Smooth muscle cell (in vitro differentiated cells): Measurements from ENCODE around the gene NBPF26. TPM values are rescaled to one million over a fixed set of nuclear protein-coding genes. Genes with fewer than 3 reads are reported as not detected.
"Not testable (repeated sequence)": the region's sequence is repeated elsewhere in the genome, so short reads cannot be mapped to it uniquely, and the experiment has no call there.

Experiments
- DNase-seq: peaks from one replicate; lab custom pipeline; 2025; ENCODE audit not compliant: unreplicated experiment; lab: John Stamatoyannopoulos, UW
- H2AFZ ChIP-seq: fragments of 200-600 bp; sonication (generic); 2 replicates; pipeline ENCODE4 v1.6.0; 2016; ENCODE audit warnings: antibody characterized with exemption, low read depth, mild to moderate bottlenecking
- H3F3A ChIP-seq: fragments of 200-600 bp; sonication (generic); 2 replicates; pipeline ENCODE4 v1.6.0; 2017; ENCODE audit warnings: antibody characterized with exemption, low read depth
- H3K27ac ChIP-seq: fragments of 200-600 bp; sonication (generic); 2 replicates; pipeline ENCODE4 v1.5.1; 2016; ENCODE audit warnings: low read depth, mild to moderate bottlenecking
- H3K27me3 ChIP-seq: fragments of 200-600 bp; sonication (generic); 2 replicates; pipeline ENCODE4 v1.6.1; 2016; ENCODE audit warnings: low read depth, mild to moderate bottlenecking
- H3K36me3 ChIP-seq: fragments of 200-600 bp; sonication (generic); 2 replicates; pipeline ENCODE4 v1.5.1; 2016; ENCODE audit warnings: low read depth
- H3K4me1 ChIP-seq: fragments of 200-600 bp; sonication (generic); 2 replicates; pipeline ENCODE4 v1.5.1; 2016; ENCODE audit warnings: low read depth
- H3K4me2 ChIP-seq: fragments of 200-600 bp; sonication (generic); 2 replicates; pipeline ENCODE4 v1.6.0; 2016; ENCODE audit warnings: mild to moderate bottlenecking
- H3K4me3 ChIP-seq: fragments of 200-600 bp; sonication (generic); 2 replicates; pipeline ENCODE4 v1.5.1; 2016; ENCODE audit warnings: mild to moderate bottlenecking
- H3K79me2 ChIP-seq: fragments of 200-600 bp; sonication (generic); 2 replicates; pipeline ENCODE4 v1.6.0; 2016; ENCODE audit warnings: low read depth, mild to moderate bottlenecking
- H3K9ac ChIP-seq: fragments of 200-600 bp; sonication (generic); 2 replicates; pipeline ENCODE4 v1.6.0; 2016; ENCODE audit warnings: low read depth
- H3K9me3 ChIP-seq: fragments of 200-600 bp; sonication (generic); replicated peaks from 2 replicates; pipeline ENCODE4 v1.5.1; 2016; ENCODE audit warnings: low read depth
- H4K20me1 ChIP-seq: fragments of 200-600 bp; sonication (generic); 2 replicates; pipeline ENCODE4 v1.6.0; 2016; ENCODE audit warnings: low read depth
- CTCF ChIP-seq: fragments of 200-600 bp; sonication (generic); IDR thresholded peaks from 2 replicates; pipeline ENCODE4 v1.5.1; 2017; ENCODE audit warnings: borderline replicate concordance, mild to moderate bottlenecking, antibody characterized with exemption; ENCODE audit not compliant: insufficient read depth, poor library complexity, severe bottlenecking
- WGBS: methylation state at CpG from one replicate; pipeline ENCODE4 v1.1.7; 2016; ENCODE audit warnings: low lambda C conversion rate; 5-methylcytosine and 5-hydroxymethylcytosine counted together
- polyA plus RNA-seq: library from polyadenylated mRNA; unstranded; fragments of >200 nt; fragmentation: Nextera tagmentation; extraction: Ambion mirVana; gene quantifications from 2 replicates; pipeline ENCODE4 v1.2.1, GENCODE V29; 2016
- total RNA-seq: library from RNA; depleted of rRNA; stranded (reverse); fragments of >200 nt; gene quantifications from 2 replicates; pipeline ENCODE4 v1.2.3, GENCODE V29; 2014

NBPF26 gene
- total and polyA plus RNA-seq, 2 experiments from 2014 or later: 12.6 to 19.0 TPM

- H3K4me1 ChIP-seq, H3K79me2 ChIP-seq, H2AFZ ChIP-seq, DNase-seq, H3K36me3 ChIP-seq, H3F3A ChIP-seq, H4K20me1 ChIP-seq, H3K27me3 ChIP-seq, H3K9me3 ChIP-seq: not testable (repeated sequence)
- H3K4me3 ChIP-seq: peak overlapping the region; percentile 79
- peak overlapping the region; percentile 54 for H3K27ac ChIP-seq
- peak overlapping the region; percentile 51 for H3K9ac ChIP-seq
- WGBS: 0% methylated on average over 14 of the region's 28 CpGs
- peak overlapping the region; percentile 83 for H3K4me2 ChIP-seq
Observed at GRCh38 chr1:120724507-120724906, 762 bp downstream of the NBPF26 start.

- not testable (repeated sequence) for DNase-seq, H3K4me1 ChIP-seq, H3K4me2 ChIP-seq, H2AFZ ChIP-seq, H4K20me1 ChIP-seq, H3K27ac ChIP-seq, H3K27me3 ChIP-seq, H3K36me3 ChIP-seq, H3K9me3 ChIP-seq, H3F3A ChIP-seq, H3K79me2 ChIP-seq, H3K4me3 ChIP-seq, H3K9ac ChIP-seq
Observed at GRCh38 chr1:120728811-120729210, 5.1 kb downstream of the NBPF26 start.

GRCh38 chr1:120769090-120769489 is 45.3 kb downstream of the NBPF26 start:
- not testable (repeated sequence) for H3K4me1 ChIP-seq, H3K4me3 ChIP-seq, H3K9ac ChIP-seq, H3K9me3 ChIP-seq, H3K27me3 ChIP-seq, H2AFZ ChIP-seq, H3K4me2 ChIP-seq, DNase-seq, H3F3A ChIP-seq, H4K20me1 ChIP-seq, H3K36me3 ChIP-seq, H3K27ac ChIP-seq, H3K79me2 ChIP-seq
- WGBS: 48% methylated on average over 2 of the region's 3 CpGs

- not testable (repeated sequence) for H2AFZ ChIP-seq, H3K9me3 ChIP-seq, DNase-seq, H3K79me2 ChIP-seq, H3K4me1 ChIP-seq, H3K4me2 ChIP-seq, H3K36me3 ChIP-seq, H3K27ac ChIP-seq, H3F3A ChIP-seq, H3K4me3 ChIP-seq, H4K20me1 ChIP-seq, H3K9ac ChIP-seq, H3K27me3 ChIP-seq
- WGBS: 66% methylated on average over 7 of the region's 7 CpGs
Observed at GRCh38 chr1:120805452-120805851, 81.7 kb downstream of the NBPF26 start.

GRCh38 chr1:120811822-120812221 is 88.1 kb downstream of the NBPF26 start:
- H3K4me2 ChIP-seq, H3K4me1 ChIP-seq, H3K27ac ChIP-seq, H2AFZ ChIP-seq, H4K20me1 ChIP-seq, H3K79me2 ChIP-seq, H3F3A ChIP-seq, H3K9ac ChIP-seq, H3K27me3 ChIP-seq, H3K36me3 ChIP-seq, DNase-seq, H3K9me3 ChIP-seq, H3K4me3 ChIP-seq: not testable (repeated sequence)
- 19% methylated on average over 10 of the region's 10 CpGs for WGBS
- peak; percentile 63 for TF ChIP-seq CTCF

- not testable (repeated sequence) for H3F3A ChIP-seq, DNase-seq, H3K4me2 ChIP-seq, H3K79me2 ChIP-seq, H3K9me3 ChIP-seq, H3K27ac ChIP-seq, H3K4me3 ChIP-seq, H2AFZ ChIP-seq, H4K20me1 ChIP-seq, H3K27me3 ChIP-seq, H3K9ac ChIP-seq, H3K4me1 ChIP-seq, H3K36me3 ChIP-seq
- WGBS: 96% methylated on average over 4 of the region's 4 CpGs
Observed at GRCh38 chr1:120825051-120825450, 101.3 kb downstream of the NBPF26 start.

- not testable (repeated sequence) for H3K79me2 ChIP-seq, DNase-seq, H3K27me3 ChIP-seq, H3F3A ChIP-seq, H2AFZ ChIP-seq, H3K36me3 ChIP-seq, H3K4me3 ChIP-seq, H3K9me3 ChIP-seq, H3K4me2 ChIP-seq, H4K20me1 ChIP-seq, H3K9ac ChIP-seq, H3K4me1 ChIP-seq, H3K27ac ChIP-seq
- no CpG with 5 or more reads among the region's 4 CpGs for WGBS
Observed at GRCh38 chr1:120826623-120827022, 102.9 kb downstream of the NBPF26 start.
